Vagina (tissue), 2 donors: ENCODE data around the gene ARHGEF12. TPM values are rescaled to one million over a fixed set of nuclear protein-coding genes. Genes with fewer than 3 reads are reported as not detected.

Experiments used
- DNase-seq, 2 donors: peaks; one replicate each; pipeline ENCODE4 v3.0.0-alpha.2; 2017; ENCODE audit errors: extremely low spot score in 2 of 2
- H3K27ac ChIP-seq: fragments of 200-600 bp; sonication (generic); one replicate; pipeline ENCODE4 v1.5.1; 2019
- H3K27me3 ChIP-seq: fragments of 200-600 bp; sonication (generic); one replicate; pipeline ENCODE4 v1.5.1; 2019
- H3K36me3 ChIP-seq, 2 donors: fragments of 200-600 bp; sonication (generic); one replicate each; pipeline ENCODE4 v1.5.1; 2017 to 2019
- H3K4me1 ChIP-seq: fragments of 200-600 bp; sonication (generic); one replicate; pipeline ENCODE4 v1.5.1; 2019
- H3K4me3 ChIP-seq, 2 donors: fragments of 200-600 bp; sonication (generic); 1 replicate in 1 of 2; 2 replicates in 1 of 2; pipeline ENCODE4 v1.5.1; 2016 to 2019
- H3K9me3 ChIP-seq: fragments of 200-600 bp; sonication (generic); one replicate; pipeline ENCODE4 v1.5.1; 2019
- POLR2A ChIP-seq, 2 donors: fragments of 450-650 bp; IDR thresholded peaks; one replicate each; pipeline ENCODE4 v1.6.1; 2017; ENCODE audit warnings: antibody characterized with exemption in 2 of 2, mild to moderate bottlenecking in 2 of 2, moderate library complexity in 2 of 2
- POLR2AphosphoS5 ChIP-seq, 2 donors: sonication (generic); formaldehyde crosslinking; IDR thresholded peaks; one replicate each; pipeline ENCODE4 v1.9.0; 2017; ENCODE audit warnings: antibody characterized with exemption in 2 of 2, mild to moderate bottlenecking in 2 of 2, low read depth in 1 of 2; ENCODE audit not compliant: insufficient read depth in 1 of 2
- intact Hi-C: fragments of 100-400 bp; cut with DNase I; formaldehyde crosslinking; loops from one replicate; pipeline ENCODE4 v1.15.1; 2023
- total RNA-seq: library from RNA; depleted of rRNA; stranded (reverse); fragments of >200 nt; gene quantifications from one replicate; pipeline ENCODE4 v1.2.3, GENCODE V29; 2016
- TF ChIP-seq, protein P1 (sequence below), 3 experiments: fragments of 450-650 bp in 2 of 3; fragments of 200-600 bp in 1 of 3; sonication (generic) in 1 of 3; IDR thresholded peaks; one replicate each; pipeline ENCODE4 v1.5.1; 2017 to 2019; ENCODE audit warnings: antibody characterized with exemption in 3 of 3, mild to moderate bottlenecking in 2 of 3, moderate library complexity in 2 of 3

Gene ARHGEF12
- total RNA-seq, 1 donor from 2014 or later = 106 TPM

DNA sequence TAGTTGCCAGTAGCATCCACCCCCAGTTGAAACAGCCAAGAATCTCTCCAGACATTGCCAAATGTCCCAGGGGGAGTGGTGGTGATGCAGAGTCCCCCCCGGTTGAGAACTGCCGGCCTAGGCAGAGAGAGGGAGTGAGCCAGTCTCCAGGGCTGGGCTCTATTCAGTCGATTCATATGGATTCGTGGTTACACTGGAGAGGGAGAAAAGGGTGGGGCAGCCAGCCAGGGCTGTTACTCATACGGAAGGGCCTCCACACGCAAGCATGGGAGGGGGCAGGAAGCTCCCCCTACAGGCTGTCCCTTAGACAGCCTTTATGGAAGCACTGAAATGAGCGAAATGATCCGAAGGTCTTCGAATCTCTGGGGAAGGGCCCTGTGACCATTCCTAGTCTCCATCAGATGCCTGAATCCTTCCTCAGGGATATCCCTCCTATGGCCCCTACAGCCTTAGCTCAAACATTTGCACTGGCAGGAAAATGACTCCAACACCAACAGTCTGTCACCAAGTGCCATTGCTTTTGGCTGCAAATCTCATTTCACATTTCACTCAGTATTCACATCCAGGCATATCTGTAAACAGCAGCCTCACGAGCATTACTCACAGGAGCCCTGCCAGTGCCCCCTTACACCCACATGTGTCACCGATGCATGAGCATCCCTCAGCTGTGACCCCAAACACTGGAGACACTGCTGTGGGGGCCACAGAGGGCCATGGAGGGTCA lies 29.5 kb upstream of the ARHGEF12 start:
- Histone ChIP-seq H3K27me3 (no peaks in the 10 kb centered on the region), H3K4me1 (peaks cover 6% of the 10 kb centered on the region), H3K36me3 (no peaks in the 10 kb centered on the region), H3K4me3 (no peak overlapping the region), H3K27ac (no peak overlapping the region), H3K9me3 (no peaks in the 10 kb centered on the region)
- DNase-seq = no peak
- TF ChIP-seq, protein P1, sequence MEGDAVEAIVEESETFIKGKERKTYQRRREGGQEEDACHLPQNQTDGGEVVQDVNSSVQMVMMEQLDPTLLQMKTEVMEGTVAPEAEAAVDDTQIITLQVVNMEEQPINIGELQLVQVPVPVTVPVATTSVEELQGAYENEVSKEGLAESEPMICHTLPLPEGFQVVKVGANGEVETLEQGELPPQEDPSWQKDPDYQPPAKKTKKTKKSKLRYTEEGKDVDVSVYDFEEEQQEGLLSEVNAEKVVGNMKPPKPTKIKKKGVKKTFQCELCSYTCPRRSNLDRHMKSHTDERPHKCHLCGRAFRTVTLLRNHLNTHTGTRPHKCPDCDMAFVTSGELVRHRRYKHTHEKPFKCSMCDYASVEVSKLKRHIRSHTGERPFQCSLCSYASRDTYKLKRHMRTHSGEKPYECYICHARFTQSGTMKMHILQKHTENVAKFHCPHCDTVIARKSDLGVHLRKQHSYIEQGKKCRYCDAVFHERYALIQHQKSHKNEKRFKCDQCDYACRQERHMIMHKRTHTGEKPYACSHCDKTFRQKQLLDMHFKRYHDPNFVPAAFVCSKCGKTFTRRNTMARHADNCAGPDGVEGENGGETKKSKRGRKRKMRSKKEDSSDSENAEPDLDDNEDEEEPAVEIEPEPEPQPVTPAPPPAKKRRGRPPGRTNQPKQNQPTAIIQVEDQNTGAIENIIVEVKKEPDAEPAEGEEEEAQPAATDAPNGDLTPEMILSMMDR (IDR thresholded peaks at IDR 0.05) = no peak
- TF ChIP-seq POLR2A (IDR thresholded peaks at IDR 0.05) = no peak
- peak; percentile 19 to 35 for TF ChIP-seq POLR2AphosphoS5 (IDR thresholded peaks at IDR 0.05; ENCODE audit: insufficient read depth in 1 of 2, low read depth in 1 of 2)
- intact Hi-C loops = no loop called here

DNA sequence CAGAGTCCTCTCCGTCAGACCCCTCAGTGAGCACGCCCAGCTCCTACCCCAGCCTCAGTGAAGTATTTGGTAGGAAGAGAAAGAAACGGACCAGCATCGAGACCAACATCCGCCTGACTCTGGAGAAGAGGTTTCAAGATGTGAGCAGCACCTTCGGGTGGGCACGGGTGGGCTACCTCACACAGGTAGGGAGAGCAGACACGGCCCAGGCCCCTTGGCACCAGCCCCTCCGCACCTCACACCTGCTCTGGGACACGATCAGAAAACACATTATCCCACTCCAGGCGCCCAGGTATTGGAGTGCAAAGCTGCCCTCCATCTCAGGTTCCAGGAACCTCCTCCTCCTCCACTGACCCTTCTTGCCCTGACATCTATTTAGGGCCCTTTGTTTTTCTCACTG lies 28.7 kb upstream of the ARHGEF12 start:
- no peak for TF ChIP-seq POLR2A (IDR thresholded peaks at IDR 0.05)
- TF ChIP-seq, protein P1 (IDR thresholded peaks at IDR 0.05) = no peak
- no peak for TF ChIP-seq POLR2AphosphoS5 (IDR thresholded peaks at IDR 0.05; ENCODE audit: insufficient read depth in 1 of 2, low read depth in 1 of 2)
- no peak for DNase-seq
- no peaks in the 10 kb centered on the region for H3K27me3 ChIP-seq
- intact Hi-C loops = no loop called here
- H3K9me3 ChIP-seq = no peaks in the 10 kb centered on the region
- H3K27ac ChIP-seq = no peak overlapping the region
- H3K36me3 ChIP-seq = no peaks in the 10 kb centered on the region
- peaks cover 6% of the 10 kb centered on the region for H3K4me1 ChIP-seq
- H3K4me3 ChIP-seq = no peak overlapping the region

DNA sequence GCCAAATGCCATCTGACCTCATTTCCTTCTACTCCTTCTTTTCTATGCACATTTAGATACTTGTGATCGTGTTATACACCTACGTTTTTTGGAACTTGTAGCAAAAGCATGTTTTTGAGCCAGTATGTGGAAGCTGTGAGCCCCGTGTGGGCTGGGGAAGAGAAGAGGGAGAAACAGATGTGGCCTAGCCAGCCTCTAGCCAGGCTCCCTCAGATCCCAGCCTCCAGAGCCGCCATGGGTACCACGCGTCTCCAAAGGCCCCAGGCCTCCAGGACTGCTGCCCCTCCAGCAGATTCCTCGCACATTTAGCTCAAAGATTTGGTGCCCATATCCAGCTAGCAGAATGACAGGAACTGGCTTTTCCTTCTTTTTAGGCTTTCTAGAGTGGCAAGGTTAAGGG lies 28.1 kb upstream of the ARHGEF12 start:
- intact Hi-C loops = no loop called here
- no peak for DNase-seq
- peaks cover 6% of the 10 kb centered on the region for H3K4me1 ChIP-seq
- no peak overlapping the region for H3K27ac ChIP-seq
- H3K27me3 ChIP-seq = no peaks in the 10 kb centered on the region
- no peaks in the 10 kb centered on the region for H3K9me3 ChIP-seq
- H3K36me3 ChIP-seq = no peaks in the 10 kb centered on the region
- no peak overlapping the region for H3K4me3 ChIP-seq
- TF ChIP-seq, protein P1 (IDR thresholded peaks at IDR 0.05) = no peak
- TF ChIP-seq POLR2A (IDR thresholded peaks at IDR 0.05) (no peak), POLR2AphosphoS5 (IDR thresholded peaks at IDR 0.05; ENCODE audit: insufficient read depth in 1 of 2, low read depth in 1 of 2) (no peak)

DNA sequence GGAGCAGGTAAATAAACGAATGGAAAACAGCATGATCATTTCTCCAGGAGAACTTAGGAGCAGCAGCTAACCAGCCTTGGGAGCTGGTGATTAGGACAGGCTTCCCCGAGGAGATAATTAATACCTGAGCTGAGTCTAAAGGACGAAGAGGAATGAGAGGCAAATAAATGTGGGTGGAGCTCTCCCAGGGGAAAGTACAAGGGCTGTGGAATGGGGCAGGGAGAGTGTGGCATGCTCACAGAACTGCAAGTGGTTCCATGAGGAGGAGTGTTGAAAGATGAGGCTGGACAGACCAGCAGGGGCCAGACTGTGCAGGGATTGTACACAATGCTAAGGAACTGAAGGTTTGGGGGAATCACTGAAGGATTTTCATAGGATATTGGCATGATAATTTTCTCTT lies 25.3 kb upstream of the ARHGEF12 start:
- TF ChIP-seq POLR2A (IDR thresholded peaks at IDR 0.05) (no peak), POLR2AphosphoS5 (IDR thresholded peaks at IDR 0.05; ENCODE audit: insufficient read depth in 1 of 2, low read depth in 1 of 2) (no peak)
- TF ChIP-seq, protein P1 (IDR thresholded peaks at IDR 0.05) = no peak
- Histone ChIP-seq H3K27me3 (no peaks in the 10 kb centered on the region), H3K36me3 (no peaks in the 10 kb centered on the region), H3K4me3 (no peak overlapping the region), H3K27ac (no peak overlapping the region), H3K9me3 (no peaks in the 10 kb centered on the region), H3K4me1 (peaks cover 7% of the 10 kb centered on the region)
- no peak for DNase-seq
- intact Hi-C loops = no loop called here

DNA sequence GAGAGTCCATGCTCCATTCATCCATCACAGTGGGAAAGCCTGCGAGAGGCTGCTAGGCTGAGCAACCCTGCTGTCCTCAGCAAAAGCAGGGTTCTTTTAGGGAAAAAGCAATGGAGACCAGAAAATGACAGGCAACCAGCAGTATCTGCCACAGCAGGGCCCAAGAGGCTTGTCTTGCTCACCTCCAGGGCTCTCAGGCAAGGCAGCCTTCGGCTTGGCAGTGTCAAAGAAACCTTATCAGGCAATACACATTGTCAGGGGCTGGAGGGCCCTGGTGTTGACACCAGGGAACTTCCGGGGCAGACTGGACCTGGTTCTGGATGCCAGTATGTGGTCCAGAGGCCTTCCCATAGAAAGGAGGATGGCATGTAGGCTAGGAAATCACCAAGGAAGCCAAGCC lies 21.4 kb upstream of the ARHGEF12 start:
- Histone ChIP-seq H3K9me3 (no peaks in the 10 kb centered on the region), H3K4me3 (no peak overlapping the region), H3K4me1 (peaks cover 22% of the 10 kb centered on the region), H3K27ac (no peak overlapping the region), H3K36me3 (no peaks in the 10 kb centered on the region), H3K27me3 (no peaks in the 10 kb centered on the region)
- no peak for DNase-seq
- TF ChIP-seq POLR2A (IDR thresholded peaks at IDR 0.05) (no peak), POLR2AphosphoS5 (IDR thresholded peaks at IDR 0.05; ENCODE audit: insufficient read depth in 1 of 2, low read depth in 1 of 2) (no peak)
- TF ChIP-seq, protein P1 (IDR thresholded peaks at IDR 0.05) = no peak
- intact Hi-C loops = no loop called here
